Thyroid gland (tissue), 4 donors: ENCODE data around the gene THBD. TPM values are rescaled to one million over a fixed set of nuclear protein-coding genes. Genes with fewer than 3 reads are reported as not detected.

Experiments used
- DNase-seq, 2 donors: peaks; one replicate each; pipeline ENCODE4 v3.0.0-alpha.2; 2019
- H3K27ac ChIP-seq, 3 donors: fragments of 200-600 bp; sonication (generic); 1 replicate in 2 of 3; 2 replicates in 1 of 3; pipeline ENCODE4 v1.5.1; 2016 to 2019; ENCODE audit warnings: mild to moderate bottlenecking in 1 of 3, moderate library complexity in 1 of 3
- H3K27me3 ChIP-seq: fragments of 200-600 bp; sonication (generic); one replicate; pipeline ENCODE4 v1.5.1; 2019
- H3K36me3 ChIP-seq, 2 donors: fragments of 200-600 bp; sonication (generic); one replicate each; pipeline ENCODE4 v1.5.1; 2016 to 2019
- H3K4me1 ChIP-seq, 2 donors: fragments of 200-600 bp; sonication (generic); one replicate each; pipeline ENCODE4 v1.5.1; 2017 to 2019
- H3K4me3 ChIP-seq, 3 donors: fragments of 200-600 bp; sonication (generic); replicated peaks in 1 of 3; 1 replicate in 2 of 3; 2 replicates in 1 of 3; pipeline ENCODE4 v1.5.1; 2016; ENCODE audit warnings: mild to moderate bottlenecking in 1 of 3
- H3K9me3 ChIP-seq: fragments of 200-600 bp; sonication (generic); one replicate; pipeline ENCODE4 v1.5.1; 2017
- CTCF ChIP-seq, 6 experiments: fragments of 200-600 bp in 3 of 6; fragments of 450-650 bp in 3 of 6; sonication (generic) in 3 of 6; IDR thresholded peaks; one replicate each; pipeline ENCODE4 v1.5.1; 2016 to 2019; ENCODE audit warnings: antibody characterized with exemption in 6 of 6, mild to moderate bottlenecking in 2 of 6, inconsistent platforms in 1 of 6, moderate library complexity in 1 of 6
- POLR2A ChIP-seq, 2 donors: fragments of 450-650 bp; IDR thresholded peaks; one replicate each; pipeline ENCODE4 v1.6.1; 2017; ENCODE audit warnings: antibody characterized with exemption in 2 of 2, mild to moderate bottlenecking in 2 of 2, moderate library complexity in 1 of 2
- WGBS, 2 donors: methylation state at CpG; one replicate each; pipeline ENCODE4 v1.1.5; 2017; 5-methylcytosine and 5-hydroxymethylcytosine counted together
- intact Hi-C: fragments of 100-400 bp; cut with DNase I; formaldehyde crosslinking; loops from one replicate; pipeline ENCODE4 v1.15.1; 2023
- total RNA-seq, 4 donors: library from RNA; depleted of rRNA; stranded (reverse); fragments of >200 nt; gene quantifications; one replicate each; pipeline ENCODE4 v1.2.3, GENCODE V29; 2016

Gene THBD
- total RNA-seq, 4 donors from 2014 or later, result 30.4 to 78.5 (median 72.2) TPM

- DNase-seq, result no peak
- no peak for TF ChIP-seq POLR2A (IDR thresholded peaks at IDR 0.05)
- no peak for TF ChIP-seq CTCF (IDR thresholded peaks at IDR 0.05)
- H3K4me1 ChIP-seq, result no peaks in the 10 kb centered on the region
- no peak overlapping the region for H3K27ac ChIP-seq
- H3K4me3 ChIP-seq, result no peak overlapping the region
- H3K9me3 ChIP-seq, result no peaks in the 10 kb centered on the region
- no peaks in the 10 kb centered on the region for H3K27me3 ChIP-seq
- 82 to 89% methylated on average over 10 of the region's 10 CpGs for WGBS, 2 donors
- intact Hi-C loops, result no loop called here
- H3K36me3 ChIP-seq, result no peaks in the 10 kb centered on the region
Measured at GRCh38 chr20:23080521-23080920, 31.0 kb upstream of the THBD start.

GRCh38 chr20:23079926-23080325, 30.5 kb upstream of the THBD start:
- Histone ChIP-seq H3K36me3 (no peaks in the 10 kb centered on the region), H3K27me3 (no peaks in the 10 kb centered on the region), H3K4me1 (no peaks in the 10 kb centered on the region), H3K27ac (no peak overlapping the region), H3K9me3 (no peaks in the 10 kb centered on the region), H3K4me3 (no peak overlapping the region)
- 72 to 79% methylated on average over 2 of the region's 2 CpGs for WGBS, 2 donors
- DNase-seq, result no peak
- intact Hi-C loops, result no loop called here
- no peak for TF ChIP-seq CTCF (IDR thresholded peaks at IDR 0.05)
- no peak for TF ChIP-seq POLR2A (IDR thresholded peaks at IDR 0.05)

- WGBS, 2 donors, result 63 to 67% methylated on average over 6 of the region's 6 CpGs
- Histone ChIP-seq H3K4me3 (no peak overlapping the region), H3K27ac (no peak overlapping the region), H3K9me3 (no peaks in the 10 kb centered on the region), H3K27me3 (no peaks in the 10 kb centered on the region), H3K4me1 (no peaks in the 10 kb centered on the region), H3K36me3 (no peaks in the 10 kb centered on the region)
- DNase-seq, result no peak
- TF ChIP-seq CTCF (IDR thresholded peaks at IDR 0.05), result no peak
- no peak for TF ChIP-seq POLR2A (IDR thresholded peaks at IDR 0.05)
- intact Hi-C loops, result no loop called here
Measured at GRCh38 chr20:23079016-23079351, 29.5 kb upstream of the THBD start.

GRCh38 chr20:23078351-23079015, 29.0 kb upstream of the THBD start:
- intact Hi-C loops, result no loop called here
- no peaks in the 10 kb centered on the region for H3K36me3 ChIP-seq
- no peak overlapping the region for H3K27ac ChIP-seq
- 79 to 82% methylated on average over 5 of the region's 5 CpGs for WGBS, 2 donors
- no peak overlapping the region for H3K4me3 ChIP-seq
- no peak for TF ChIP-seq CTCF (IDR thresholded peaks at IDR 0.05)
- TF ChIP-seq POLR2A (IDR thresholded peaks at IDR 0.05), result no peak
- no peaks in the 10 kb centered on the region for H3K27me3 ChIP-seq
- DNase-seq, result no peak
- no peaks in the 10 kb centered on the region for H3K4me1 ChIP-seq
- H3K9me3 ChIP-seq, result no peaks in the 10 kb centered on the region

GRCh38 chr20:23077277-23077676, 27.8 kb upstream of the THBD start:
- no peaks in the 10 kb centered on the region for H3K9me3 ChIP-seq
- no peaks in the 10 kb centered on the region for H3K27me3 ChIP-seq
- no peak overlapping the region for H3K27ac ChIP-seq
- no peaks in the 10 kb centered on the region for H3K36me3 ChIP-seq
- H3K4me3 ChIP-seq, result no peak overlapping the region
- TF ChIP-seq CTCF (IDR thresholded peaks at IDR 0.05) (no peak), POLR2A (IDR thresholded peaks at IDR 0.05) (no peak)
- 96 to 100% methylated on average over 4 of the region's 4 CpGs for WGBS, 2 donors
- no peak for DNase-seq
- H3K4me1 ChIP-seq, result no peaks in the 10 kb centered on the region
- intact Hi-C loops, result no loop called here
